HFFc6 (cell line): Measurements from ENCODE around the gene ALK. TPM values are rescaled to one million over a fixed set of nuclear protein-coding genes. Genes with fewer than 3 reads are reported as not detected.

Experiments
- DNase-seq: peaks from one replicate; pipeline ENCODE4 v3.0.0-alpha.2; 2018
- H3K27ac Mint-ChIP-seq: 2 replicates; pipeline ENCODE4 v1.8.0; 2020; ENCODE audit warnings: mild to moderate bottlenecking, mixed read lengths
- H3K27me3 Mint-ChIP-seq: 2 replicates; pipeline ENCODE4 v1.8.0; 2021; ENCODE audit warnings: mild to moderate bottlenecking, moderate library complexity, mixed read lengths; ENCODE audit not compliant: insufficient read depth
- H3K36me3 Mint-ChIP-seq: 2 replicates; pipeline ENCODE4 v1.8.0; 2021; ENCODE audit warnings: low read depth, mixed read lengths
- H3K4me1 Mint-ChIP-seq: 2 replicates; pipeline ENCODE4 v1.8.0; 2020; ENCODE audit warnings: low read depth, mixed read lengths
- H3K4me3 Mint-ChIP-seq: 2 replicates; pipeline ENCODE4 v1.8.0; 2020; ENCODE audit warnings: mild to moderate bottlenecking, moderate library complexity, mixed read lengths
- H3K9me3 Mint-ChIP-seq: 2 replicates; pipeline ENCODE4 v1.8.0; 2020; ENCODE audit warnings: mild to moderate bottlenecking, mixed read lengths
- CTCF ChIP-seq: fragments of 200-600 bp; sonication (generic); IDR thresholded peaks from 2 replicates; pipeline ENCODE4 v1.5.0; 2021; ENCODE audit warnings: antibody characterized with exemption, mild to moderate bottlenecking
- total RNA-seq, 6 experiments: library from RNA; stranded (reverse); fragmentation: NEBNext Ultra II Directional; extraction: Animal tissue kit (Norgen Biotek cat#: 25700); gene quantifications; 2 replicates in 1 of 6; 3 replicates in 5 of 6; pipeline ENCODE4 v1.2.3, GENCODE V29; 2021

ALK gene
- total RNA-seq, 6 experiments from 2014 or later, result not detected

- Mint-ChIP-seq H3K4me1 (no peaks in the 10 kb centered on the region), H3K36me3 (peaks cover 3% of the 10 kb centered on the region; the same call in 1 of the 2 replicates), H3K4me3 (no peak overlapping the region), H3K9me3 (no peaks in the 10 kb centered on the region), H3K27me3 (peaks cover 18% of the 10 kb centered on the region), H3K27ac (no peak overlapping the region)
- TF ChIP-seq CTCF, result no peak
- DNase-seq, result no peak
These were observed 307.6 kb downstream of the ALK start for GRCh38 chr2:29613792-29614266.

GRCh38 chr2:29613067-29613466, 308.3 kb downstream of the ALK start:
- H3K36me3 Mint-ChIP-seq, result peaks cover 3% of the 10 kb centered on the region; the same call in 1 of the 2 replicates
- H3K4me3 Mint-ChIP-seq, result no peak overlapping the region
- DNase-seq, result no peak
- H3K27ac Mint-ChIP-seq, result no peak overlapping the region
- H3K4me1 Mint-ChIP-seq, result no peaks in the 10 kb centered on the region; the same call in 1 of the 2 replicates
- no peaks in the 10 kb centered on the region for H3K9me3 Mint-ChIP-seq
- no peak for TF ChIP-seq CTCF
- H3K27me3 Mint-ChIP-seq, result peaks cover 18% of the 10 kb centered on the region

GRCh38 chr2:29612568-29612967, 308.8 kb downstream of the ALK start:
- Mint-ChIP-seq H3K4me3 (no peak overlapping the region), H3K27me3 (peaks cover 15% of the 10 kb centered on the region), H3K36me3 (peaks cover 3% of the 10 kb centered on the region; the same call in 1 of the 2 replicates), H3K4me1 (peaks cover 4% of the 10 kb centered on the region), H3K9me3 (no peaks in the 10 kb centered on the region), H3K27ac (no peak overlapping the region)
- no peak for TF ChIP-seq CTCF
- no peak for DNase-seq

- Mint-ChIP-seq H3K36me3 (peaks cover 3% of the 10 kb centered on the region; the same call in 1 of the 2 replicates), H3K4me3 (no peak overlapping the region), H3K27ac (no peak overlapping the region), H3K4me1 (peaks cover 11% of the 10 kb centered on the region), H3K27me3 (peaks cover 14% of the 10 kb centered on the region), H3K9me3 (no peaks in the 10 kb centered on the region)
- TF ChIP-seq CTCF, result no peak
- DNase-seq, result no peak
These were observed 309.5 kb downstream of the ALK start for GRCh38 chr2:29611850-29612249.

GRCh38 chr2:29611261-29611660, 310.1 kb downstream of the ALK start:
- H3K4me1 Mint-ChIP-seq, result peaks cover 17% of the 10 kb centered on the region
- peaks cover 3% of the 10 kb centered on the region; the same call in 1 of the 2 replicates for H3K36me3 Mint-ChIP-seq
- TF ChIP-seq CTCF, result no peak
- no peak for DNase-seq
- no peak overlapping the region for H3K4me3 Mint-ChIP-seq
- no peaks in the 10 kb centered on the region for H3K9me3 Mint-ChIP-seq
- H3K27ac Mint-ChIP-seq, result no peak overlapping the region
- peaks cover 10% of the 10 kb centered on the region for H3K27me3 Mint-ChIP-seq
